Peyer's patch (tissue), 4 donors: Measurements from ENCODE around the gene DAZAP2.

Source experiments
- POLR2A ChIP-seq, 2 donors: fragments of 450-650 bp; IDR thresholded peaks; one replicate each; pipeline ENCODE4 v1.5.1; 2017; ENCODE audit warnings: antibody characterized with exemption in 2 of 2, mild to moderate bottlenecking in 2 of 2, moderate library complexity in 2 of 2
- TF ChIP-seq, protein P1 (sequence below), 6 experiments: fragments of 450-650 bp in 4 of 6; fragments of 200-600 bp in 2 of 6; sonication (generic) in 1 of 6; IDR thresholded peaks; one replicate each; pipeline ENCODE4 v1.5.1; 2017 to 2019; ENCODE audit warnings: antibody characterized with exemption in 6 of 6, mild to moderate bottlenecking in 3 of 6, moderate library complexity in 1 of 6

DNA sequence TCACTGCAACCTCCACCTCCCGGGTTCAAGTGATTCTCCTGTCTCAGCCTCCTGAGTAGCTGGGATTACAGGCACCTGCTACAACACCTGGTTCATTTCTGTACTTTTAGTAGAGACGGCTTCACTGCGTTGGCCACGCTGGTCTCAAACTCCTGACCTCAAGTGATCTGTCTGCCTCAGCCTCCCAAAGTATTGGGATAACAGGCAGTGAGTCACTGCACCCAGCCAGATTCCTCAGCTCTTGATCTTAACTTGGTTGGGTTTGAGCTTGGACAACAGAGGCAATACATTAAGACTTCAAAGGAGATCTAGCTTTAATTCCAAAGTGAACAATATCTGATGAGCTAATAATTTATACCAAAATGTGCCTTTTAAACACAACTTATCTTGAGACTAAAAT lies 5.6 kb downstream of the DAZAP2 start:
- TF ChIP-seq, protein P1, sequence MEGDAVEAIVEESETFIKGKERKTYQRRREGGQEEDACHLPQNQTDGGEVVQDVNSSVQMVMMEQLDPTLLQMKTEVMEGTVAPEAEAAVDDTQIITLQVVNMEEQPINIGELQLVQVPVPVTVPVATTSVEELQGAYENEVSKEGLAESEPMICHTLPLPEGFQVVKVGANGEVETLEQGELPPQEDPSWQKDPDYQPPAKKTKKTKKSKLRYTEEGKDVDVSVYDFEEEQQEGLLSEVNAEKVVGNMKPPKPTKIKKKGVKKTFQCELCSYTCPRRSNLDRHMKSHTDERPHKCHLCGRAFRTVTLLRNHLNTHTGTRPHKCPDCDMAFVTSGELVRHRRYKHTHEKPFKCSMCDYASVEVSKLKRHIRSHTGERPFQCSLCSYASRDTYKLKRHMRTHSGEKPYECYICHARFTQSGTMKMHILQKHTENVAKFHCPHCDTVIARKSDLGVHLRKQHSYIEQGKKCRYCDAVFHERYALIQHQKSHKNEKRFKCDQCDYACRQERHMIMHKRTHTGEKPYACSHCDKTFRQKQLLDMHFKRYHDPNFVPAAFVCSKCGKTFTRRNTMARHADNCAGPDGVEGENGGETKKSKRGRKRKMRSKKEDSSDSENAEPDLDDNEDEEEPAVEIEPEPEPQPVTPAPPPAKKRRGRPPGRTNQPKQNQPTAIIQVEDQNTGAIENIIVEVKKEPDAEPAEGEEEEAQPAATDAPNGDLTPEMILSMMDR (IDR thresholded peaks at IDR 0.05): no peak
- TF ChIP-seq POLR2A (IDR thresholded peaks at IDR 0.05): no peak
